Measurements from ENCODE around the gene KIAA0513.

DNA sequence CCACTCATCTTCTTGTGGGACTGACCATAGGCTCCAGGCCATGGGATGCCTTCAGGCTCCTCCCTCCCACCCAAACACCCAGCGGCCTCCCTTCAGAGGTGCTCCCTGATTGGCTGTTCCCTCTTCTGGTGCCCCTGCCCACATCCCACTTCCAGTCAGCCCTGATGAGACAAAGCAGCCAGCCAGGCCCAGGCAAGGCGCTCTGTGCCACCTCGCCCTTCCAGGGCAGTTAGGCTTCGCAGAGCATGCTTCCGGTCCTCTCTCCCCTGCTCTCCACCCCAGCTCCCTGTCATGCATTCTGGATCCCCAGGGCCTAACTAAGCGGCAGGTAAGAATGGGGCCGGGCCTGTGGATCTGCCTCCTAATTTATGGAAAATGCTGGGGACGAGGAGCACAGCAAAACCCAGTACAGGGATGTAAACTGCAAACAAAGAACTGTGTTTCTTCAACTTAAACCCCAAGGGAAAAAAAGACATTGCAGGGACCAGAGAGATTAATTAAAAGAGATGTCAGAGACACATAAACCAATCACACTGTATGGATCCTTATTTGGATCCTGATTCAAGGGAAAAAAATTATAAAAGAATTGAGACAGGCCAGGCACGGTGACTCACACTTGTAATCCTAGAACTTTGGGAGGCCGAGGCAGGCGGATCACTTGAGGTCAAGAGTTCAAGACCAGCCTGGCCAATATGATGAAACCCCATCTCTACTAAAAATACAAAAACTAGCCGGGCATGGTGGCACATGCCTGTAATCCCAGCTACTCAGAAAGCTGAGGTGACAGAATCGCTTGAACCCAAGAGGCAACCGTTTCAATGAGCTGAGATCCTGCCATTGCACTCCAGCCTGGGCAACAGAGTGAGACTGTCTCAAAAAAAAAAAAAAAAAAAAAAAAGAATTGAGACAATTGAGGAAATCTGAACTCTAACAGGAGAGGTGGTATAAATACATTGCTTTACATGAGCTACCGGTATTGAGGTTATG is 42.2 kb upstream of the KIAA0513 start:
- TF ChIP-seq, protein P1, sequence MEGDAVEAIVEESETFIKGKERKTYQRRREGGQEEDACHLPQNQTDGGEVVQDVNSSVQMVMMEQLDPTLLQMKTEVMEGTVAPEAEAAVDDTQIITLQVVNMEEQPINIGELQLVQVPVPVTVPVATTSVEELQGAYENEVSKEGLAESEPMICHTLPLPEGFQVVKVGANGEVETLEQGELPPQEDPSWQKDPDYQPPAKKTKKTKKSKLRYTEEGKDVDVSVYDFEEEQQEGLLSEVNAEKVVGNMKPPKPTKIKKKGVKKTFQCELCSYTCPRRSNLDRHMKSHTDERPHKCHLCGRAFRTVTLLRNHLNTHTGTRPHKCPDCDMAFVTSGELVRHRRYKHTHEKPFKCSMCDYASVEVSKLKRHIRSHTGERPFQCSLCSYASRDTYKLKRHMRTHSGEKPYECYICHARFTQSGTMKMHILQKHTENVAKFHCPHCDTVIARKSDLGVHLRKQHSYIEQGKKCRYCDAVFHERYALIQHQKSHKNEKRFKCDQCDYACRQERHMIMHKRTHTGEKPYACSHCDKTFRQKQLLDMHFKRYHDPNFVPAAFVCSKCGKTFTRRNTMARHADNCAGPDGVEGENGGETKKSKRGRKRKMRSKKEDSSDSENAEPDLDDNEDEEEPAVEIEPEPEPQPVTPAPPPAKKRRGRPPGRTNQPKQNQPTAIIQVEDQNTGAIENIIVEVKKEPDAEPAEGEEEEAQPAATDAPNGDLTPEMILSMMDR (conservative IDR thresholded peaks at IDR 0.05 in 1 of 2, IDR thresholded peaks at IDR 0.05 in 1 of 2; ENCODE audit: low read depth in 1 of 2, low read length in 2 of 2), result no peak
- TF ChIP-seq EZH2 (IDR thresholded peaks at IDR 0.05; ENCODE audit: low read length, missing control alignments), result no peak

Measured in fibroblast of lung (primary cell).